Measurements from ENCODE around the gene ZBTB46. TPM values are rescaled to one million over a fixed set of nuclear protein-coding genes. Genes with fewer than 3 reads are reported as not detected.

The ZBTB46 gene
- total RNA-seq, 1 donor from 2014 or later = 67.4 TPM

DNA sequence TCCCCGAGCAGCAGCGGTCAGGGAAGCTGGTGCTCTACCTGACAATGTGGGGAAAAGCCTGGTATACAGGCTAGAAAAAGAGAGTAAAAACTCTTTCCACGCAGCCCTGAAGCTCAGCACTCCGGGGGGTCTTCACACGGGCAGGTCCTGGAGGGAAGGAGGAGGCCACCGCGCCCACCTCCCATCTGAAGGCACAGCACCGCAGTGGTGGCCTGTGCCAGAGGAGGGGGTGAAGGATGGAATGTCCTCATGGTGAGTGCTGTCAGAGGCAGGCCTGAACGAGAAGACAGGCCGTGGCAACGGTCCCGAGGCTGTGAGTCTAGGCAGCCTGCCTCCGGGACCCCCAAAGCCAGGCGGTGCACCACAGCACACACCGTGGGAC lies 85.6 kb downstream of the ZBTB46 start:
- no peak for DNase-seq

DNA sequence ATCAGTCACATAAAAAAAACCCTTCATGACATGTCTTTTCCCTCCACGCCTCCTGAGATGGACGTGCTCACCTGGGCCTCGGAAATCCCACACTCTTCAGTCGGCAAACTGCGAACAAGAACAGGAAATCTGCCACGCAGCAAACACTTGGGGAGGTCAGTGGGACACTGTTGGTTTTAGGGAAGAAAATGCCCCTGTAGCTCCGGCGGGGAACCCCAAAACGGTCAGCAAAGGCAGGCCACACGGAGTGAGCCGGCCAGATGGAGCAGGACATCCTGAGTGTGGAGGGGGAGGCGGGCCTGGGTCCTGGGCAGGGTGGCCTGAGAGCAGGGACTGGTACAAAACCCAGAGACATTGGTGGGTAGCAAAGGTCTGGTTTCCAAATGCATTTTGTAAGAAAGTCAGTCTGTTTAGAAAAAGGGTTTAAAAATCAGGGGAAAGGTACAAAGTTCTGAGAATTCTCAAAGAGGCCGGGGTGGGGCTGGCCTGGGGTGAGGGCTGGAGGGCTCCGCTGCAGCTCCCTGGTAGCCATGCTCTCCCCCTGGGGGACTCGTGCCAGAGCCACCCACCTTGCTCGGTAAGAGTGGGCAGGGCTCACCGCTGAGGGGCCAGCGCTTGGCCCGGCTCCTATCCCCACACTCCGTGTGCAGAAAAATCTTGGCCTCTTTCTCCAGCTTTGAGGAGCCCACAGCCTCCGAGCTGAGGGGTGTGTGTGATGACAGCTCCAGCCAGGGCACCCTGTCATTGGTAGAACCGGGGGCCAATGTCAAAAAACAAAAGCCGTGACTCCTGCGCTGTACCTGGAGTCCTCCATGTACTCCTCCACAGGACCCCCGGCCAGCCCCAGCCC lies 86.3 kb downstream of the ZBTB46 start:
- DNase-seq = no peak

DNA sequence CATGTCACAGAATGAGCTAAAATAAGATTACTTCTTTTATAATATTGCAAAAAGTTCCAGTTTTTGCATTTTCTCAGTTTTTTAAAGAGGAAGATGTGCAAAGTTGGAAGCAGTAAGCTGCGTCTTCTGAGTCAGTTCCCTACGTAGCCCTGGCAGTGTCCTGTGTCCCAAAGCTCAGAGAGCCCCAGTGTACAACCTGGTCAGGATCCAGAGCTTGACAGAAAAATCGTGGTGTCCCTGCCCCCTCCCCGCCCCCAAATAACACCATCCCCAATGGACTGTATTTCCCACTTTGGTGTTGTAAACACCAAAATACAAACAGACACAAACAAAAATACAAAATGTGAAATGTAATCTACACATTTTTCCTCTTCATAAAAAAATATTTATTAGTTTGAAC lies 86.9 kb downstream of the ZBTB46 start:
- no peak for DNase-seq

DNA sequence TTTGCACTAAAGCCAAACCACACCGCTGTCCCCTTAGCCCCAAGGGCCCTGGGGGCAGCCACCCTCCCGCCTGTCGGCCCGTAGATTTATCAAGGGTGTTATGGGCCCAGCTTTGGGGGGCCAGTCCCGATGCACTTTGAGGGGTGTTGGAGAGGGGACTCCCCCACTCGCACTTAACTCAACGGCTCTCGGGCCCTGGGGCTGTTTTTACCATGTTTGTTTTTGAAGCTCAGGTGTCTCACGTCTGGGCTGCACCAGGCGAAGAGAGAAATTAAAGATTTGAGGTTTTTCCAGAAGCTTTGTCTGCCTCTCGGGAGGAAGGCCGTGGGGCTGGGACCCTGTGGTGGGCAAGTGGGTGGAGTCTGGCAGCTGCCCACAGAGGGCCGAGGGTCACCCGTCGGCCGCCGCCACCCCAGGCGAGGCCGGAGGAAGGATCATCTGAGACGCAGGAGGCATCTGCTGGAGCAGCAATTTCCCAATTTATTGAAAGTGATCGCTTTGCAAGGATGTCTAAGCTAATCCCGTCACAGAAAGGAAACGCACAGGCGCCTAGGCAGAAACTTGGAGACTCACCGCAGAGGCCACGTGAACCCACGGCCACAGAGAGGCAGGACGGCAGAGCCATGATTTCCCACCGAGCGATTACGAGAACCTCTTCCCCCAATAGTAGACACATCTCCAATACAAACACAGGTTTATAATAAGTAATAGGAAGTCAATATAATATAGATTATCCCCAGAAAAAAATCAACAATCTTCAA lies 87.7 kb downstream of the ZBTB46 start:
- no peak for DNase-seq

DNA sequence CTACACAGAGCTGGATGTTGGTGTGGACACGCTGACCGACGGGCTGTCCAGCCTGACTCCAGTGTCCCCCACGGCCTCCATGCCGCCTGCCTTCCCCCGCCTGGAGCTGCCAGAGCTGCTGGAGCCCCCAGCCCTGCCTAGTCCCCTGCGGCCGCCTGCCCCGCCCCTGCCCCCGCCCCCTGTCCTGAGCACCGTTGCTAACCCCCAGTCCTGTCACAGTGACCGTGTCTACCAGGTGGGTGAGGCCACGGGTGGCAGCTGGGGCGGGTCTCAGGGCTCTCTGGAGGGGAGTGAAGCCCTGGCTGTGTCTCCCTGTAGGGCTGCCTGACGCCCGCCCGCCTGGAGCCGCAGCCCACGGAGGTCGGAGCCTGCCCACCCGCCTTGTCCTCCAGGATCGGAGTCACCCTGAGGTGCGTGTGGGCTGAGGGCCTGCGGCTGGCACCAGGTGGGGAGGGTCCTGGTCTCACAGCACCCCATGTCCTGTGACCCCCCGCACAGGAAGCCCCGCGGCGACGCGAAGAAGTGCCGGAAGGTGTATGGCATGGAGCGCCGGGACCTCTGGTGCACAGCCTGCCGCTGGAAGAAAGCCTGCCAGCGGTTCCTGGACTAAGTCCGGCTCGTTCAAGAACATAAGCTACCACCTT lies 88.6 kb downstream of the ZBTB46 start:
- no peak for DNase-seq

DNA sequence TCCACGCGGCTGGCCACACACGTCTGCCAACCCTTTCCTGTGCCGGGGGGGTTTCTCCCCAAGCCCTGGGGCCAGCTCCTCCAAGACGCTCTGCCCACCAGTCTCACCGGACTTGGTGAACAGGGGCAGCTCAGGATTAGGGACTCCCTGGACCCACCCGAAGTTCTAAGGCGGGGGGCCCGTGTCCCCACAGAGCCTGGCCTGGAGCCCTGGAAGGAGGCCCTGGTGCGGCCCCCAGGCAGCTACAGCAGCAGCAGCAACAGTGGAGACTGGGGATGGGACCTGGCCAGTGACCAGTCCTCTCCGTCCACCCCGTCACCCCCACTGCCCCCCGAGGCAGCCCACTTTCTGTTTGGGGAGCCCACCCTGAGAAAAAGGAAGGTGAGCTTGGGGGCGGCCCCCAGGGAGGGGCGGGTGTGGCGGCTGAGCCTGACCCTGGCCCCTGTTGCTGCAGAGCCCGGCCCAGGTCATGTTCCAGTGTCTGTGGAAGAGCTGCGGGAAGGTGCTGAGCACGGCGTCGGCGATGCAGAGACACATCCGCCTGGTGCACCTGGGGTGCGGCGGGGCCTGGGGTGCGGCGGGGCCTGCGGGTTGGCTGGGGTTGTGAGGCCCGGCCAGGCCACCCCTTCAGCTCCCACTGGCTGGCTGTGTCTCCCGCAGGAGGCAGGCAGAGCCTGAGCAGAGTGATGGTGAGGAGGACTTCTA lies 89.2 kb downstream of the ZBTB46 start:
- DNase-seq = no peak

DNA sequence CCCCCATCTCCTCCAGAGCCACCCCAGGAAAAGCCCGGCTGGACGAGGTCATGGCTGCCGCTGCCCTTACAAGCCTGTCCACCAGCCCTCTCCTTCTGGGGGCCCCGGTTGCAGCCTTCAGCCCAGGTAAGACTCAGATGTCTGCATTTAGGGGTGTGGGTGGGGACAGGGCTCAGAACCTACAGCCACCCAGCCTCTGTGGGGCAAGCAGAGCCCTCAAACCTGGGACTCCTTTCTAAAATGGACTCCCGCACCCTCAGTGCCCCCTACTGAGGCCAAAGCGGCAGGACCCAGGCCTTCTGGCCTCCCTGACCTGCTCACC lies 89.7 kb downstream of the ZBTB46 start:
- DNase-seq = no peak

DNA sequence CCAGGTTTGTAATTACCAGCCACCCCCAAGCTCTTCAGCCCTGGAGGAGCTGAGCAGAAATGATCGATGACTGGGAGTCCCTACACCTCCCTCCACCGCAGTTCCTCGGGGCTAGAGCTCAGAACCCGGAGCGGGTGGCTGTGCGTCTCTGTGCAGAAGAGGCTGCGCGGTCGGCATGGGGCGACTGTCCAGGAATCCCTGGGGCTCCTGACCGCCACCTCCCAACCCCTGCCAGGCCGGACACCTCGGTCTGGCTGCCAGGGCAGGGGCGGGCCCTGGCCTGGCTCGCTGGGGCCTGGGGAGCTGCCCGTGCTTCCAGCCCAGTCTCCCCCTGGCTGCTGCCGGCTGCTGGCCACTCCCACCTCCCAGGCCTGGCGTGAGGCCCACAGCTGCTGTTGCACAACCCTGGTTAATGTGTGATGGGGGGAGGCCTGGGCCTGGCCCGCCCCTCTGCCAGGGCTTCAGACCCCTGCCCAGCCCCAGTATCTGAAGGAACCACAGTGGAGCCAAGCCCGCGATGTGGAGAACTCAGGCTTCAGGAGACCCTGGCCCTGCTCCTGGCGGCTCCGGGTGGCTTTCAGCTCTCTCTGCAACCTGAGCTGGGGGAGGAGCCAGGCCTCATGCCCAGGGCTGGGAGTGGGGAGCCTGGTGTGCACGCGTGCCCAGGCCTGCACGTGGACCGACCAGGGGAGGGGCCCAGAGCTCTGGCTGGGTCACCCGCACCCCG lies 90.3 kb downstream of the ZBTB46 start:
- DNase-seq = peak; percentile 86

DNA sequence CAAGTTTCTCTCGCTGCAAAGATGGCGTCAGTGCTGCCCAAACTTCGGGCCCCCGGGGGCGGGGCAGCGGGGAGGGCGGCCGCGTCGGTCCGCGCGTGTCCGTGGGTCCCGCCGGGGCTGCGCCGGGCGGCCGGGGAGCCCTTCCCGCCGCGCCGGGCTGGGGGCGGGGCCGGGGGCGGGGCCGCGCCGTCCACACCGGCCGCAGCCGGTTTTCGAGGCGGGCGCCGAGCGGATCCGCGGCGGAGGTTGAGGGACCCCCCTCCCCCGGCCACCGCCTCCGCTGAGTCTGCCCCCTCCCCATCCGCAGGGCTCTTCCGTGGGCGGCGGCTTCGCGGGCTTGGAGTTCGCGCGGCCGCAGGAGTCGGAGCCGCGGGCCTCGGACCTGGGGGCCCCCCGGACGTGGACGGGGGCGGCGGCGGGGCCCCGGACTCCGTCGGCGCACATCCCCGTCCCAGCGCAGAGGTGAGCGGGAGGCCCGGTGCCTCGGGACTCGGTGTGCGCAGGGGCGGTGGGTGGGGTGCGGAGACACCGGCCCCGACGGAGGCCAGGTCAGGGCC lies 90.9 kb downstream of the ZBTB46 start:
- peak; percentile 30 for DNase-seq

DNA sequence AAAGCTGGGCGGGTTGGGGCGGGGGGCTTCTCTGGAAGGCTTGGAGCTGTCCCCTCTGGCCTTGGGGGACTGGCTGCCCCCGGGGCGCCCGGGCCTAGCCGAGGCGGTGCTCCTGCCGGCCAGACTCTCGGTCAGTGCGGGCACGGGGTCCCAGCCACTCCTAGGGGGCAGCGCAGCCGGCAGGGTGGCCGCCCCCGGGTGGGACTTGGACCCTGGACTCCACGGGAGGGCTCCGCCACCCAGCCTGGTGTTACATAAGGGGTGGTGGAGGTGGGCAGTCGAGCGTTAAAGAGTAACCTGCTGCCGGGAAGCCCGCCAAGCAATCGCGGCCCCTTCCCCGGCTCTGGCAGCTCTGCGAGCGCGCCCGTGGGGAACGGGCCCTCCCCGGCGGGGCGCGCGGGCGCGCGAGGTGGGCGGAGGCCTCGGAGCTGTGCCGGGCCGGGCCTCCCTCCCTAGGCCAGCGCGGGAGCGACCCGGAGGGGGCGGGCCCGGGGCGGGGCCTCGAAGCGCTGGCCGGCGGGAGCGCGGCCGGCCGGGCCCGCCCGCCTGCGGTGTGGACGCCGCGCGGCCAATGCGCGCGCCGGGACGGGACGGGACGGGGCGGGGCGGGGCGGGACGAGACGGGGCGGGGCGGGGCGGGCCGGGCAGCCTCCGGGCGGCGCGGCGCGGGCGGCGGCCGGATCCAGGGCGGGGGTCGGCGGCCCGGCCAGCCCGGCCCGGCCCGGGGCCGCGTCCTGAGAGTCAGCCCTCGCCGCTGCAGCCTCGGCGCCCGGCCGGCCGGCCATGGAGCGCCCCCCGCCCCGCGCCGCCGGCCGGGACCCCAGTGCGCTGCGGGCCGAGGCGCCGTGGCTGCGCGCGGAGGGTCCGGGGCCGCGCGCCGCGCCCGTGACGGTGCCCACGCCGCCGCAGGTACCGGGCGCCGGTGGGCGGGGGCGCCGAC lies 91.7 kb downstream of the ZBTB46 start, which contains the start of gene SLC2A4RG:
Gene SLC2A4RG (plus strand): TSS at position 647 of the 940 bp plus-strand sequence. CDS start 137 bp downstream, at position 784.
- DNase-seq = peak; percentile 75

DNA sequence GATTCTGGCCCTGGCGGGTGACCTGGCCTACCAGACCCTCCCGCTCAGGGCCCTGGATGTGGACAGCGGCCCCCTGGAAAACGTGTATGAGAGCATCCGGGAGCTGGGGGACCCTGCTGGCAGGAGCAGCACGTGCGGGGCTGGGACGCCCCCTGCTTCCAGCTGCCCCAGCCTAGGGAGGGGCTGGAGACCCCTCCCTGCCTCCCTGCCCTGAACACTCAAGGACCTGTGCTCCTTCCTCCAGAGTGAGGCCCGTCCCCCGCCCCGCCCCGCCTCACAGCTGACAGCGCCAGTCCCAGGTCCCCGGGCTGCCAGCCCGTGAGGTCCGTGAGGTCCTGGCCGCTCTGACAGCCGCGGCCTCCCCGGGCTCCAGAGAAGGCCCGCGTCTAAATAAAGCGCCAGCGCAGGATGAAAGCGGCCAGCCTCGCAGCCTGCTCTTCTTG lies 92.4 kb downstream of the ZBTB46 start:
- peak; percentile 43 for DNase-seq

DNA sequence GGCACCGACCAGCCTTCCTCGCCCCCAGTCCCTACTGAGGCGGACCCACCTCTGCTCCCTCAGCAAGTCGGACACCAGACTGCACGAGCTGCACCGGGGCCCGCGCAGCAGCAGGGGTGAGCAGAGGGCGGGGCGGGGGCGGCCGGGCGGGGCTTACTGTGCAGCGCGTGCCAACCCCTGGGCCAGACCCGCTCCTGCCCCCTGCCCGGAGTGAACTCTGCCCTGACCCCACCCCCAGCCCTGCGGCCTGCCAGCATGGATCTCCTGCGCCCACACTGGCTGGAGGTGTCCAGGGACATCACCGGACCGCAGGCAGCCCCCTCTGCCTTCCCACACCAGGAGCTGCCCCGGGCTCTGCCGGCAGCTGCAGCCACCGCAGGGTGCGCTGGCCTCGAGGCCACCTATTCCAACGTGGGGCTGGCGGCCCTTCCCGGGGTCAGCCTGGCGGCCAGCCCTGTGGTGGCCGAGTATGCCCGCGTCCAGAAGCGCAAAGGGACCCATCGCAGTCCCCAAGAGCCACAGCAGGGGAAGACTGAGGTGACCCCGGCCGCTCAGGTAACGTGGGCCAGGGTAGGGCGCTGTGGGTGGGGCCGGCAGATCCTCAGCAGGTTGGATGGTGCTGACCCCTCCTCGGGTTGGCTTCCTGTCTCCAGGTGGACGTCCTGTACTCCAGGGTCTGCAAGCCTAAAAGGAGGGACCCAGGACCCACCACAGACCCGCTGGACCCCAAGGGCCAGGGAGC lies 92.9 kb downstream of the ZBTB46 start:
- no peak for DNase-seq

DNA sequence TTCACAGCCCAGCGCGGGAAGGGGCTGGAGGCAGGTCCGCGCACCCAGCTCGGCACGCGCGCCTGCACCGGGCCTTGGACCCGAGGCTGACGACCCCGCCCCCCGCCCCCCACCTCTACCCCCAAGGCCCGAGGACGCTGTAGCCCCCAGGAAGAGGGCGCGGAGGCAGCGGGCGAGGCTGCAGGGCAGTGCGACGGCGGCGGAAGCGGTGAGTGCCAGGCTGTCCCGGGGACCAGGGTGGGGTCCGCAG lies 93.4 kb downstream of the ZBTB46 start:
- no peak for DNase-seq

DNA sequence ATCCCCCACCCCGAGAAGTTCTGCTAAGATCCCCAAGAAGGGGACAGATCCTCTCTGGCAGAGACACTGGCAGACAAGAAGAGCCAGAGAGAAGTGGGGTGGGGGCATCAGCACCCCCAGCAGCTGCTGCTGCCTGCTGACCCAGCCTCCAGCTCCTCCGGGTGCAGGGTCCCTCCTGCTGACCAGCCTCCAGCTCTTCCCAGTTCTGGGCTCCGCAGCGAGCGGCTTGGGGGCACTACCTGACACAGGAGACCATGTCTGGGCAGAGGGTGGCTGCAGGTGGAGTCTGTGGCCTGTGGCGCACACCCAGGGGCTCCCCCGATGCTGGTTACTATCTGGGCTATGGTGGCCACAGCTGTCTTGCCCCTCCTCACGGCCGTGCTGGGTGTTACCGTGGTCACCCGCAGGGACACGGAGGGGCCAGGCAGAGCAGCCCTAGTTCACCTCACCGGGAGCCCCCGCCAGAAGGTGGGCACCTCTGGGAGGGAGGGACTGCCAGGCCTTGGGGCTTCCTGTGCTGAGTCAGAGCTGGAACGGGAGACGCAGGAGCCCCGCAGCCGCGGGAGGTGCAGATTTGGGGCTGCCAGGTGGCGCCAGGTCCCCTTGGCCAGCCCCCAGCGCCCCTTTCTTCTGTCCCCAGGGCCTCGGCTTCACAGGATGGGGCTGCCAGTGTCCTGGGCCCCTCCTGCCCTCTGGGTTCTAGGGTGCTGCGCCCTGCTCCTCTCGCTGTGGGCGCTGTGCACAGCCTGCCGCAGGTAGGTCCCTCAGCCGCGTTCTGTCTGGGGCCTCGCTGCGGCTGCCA lies 94.0 kb downstream of the ZBTB46 start:
- no peak for DNase-seq

DNA sequence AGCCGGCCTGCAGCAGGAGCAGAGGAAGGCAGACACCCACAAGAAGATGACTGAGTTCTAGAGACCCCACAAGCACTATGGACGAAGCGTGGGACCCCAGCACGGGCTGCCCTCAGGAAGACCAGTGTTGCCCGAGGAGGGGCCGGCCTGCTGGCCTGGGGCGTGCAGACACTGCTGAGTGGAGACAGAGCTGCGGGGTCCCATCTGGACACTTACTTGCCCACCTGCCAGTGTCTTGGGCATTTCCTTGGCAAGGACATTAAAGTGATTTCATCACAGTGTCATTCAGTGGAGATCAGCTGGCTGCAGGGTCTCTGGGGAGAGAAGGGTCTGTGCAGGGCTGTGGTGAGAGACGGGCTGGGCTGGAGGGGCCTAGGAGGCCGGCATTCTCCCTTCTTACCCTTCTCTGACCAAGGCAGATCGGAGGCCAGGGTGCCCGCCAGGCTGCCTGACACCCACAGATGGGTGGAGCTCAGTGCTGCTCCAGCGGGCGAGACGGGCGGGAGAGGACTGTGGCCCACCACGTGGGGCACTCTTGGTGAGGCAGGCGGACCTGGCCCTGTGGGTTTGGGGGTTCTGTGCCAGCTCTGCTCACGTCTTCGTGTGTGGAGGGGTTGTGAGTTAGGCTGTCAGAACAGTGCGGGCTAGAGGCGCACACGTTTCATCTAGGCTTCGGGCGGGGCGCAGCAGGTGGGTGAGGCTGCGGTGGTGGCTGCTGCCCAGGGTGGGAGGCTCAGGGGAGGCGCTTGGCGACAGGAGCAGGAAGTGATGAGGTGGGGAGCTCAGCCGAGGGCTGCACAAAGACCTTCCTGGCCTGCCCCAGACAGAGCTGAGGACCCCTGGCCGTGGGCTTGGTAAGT lies 95.0 kb downstream of the ZBTB46 start, which contains the start of gene LIME1:
Gene LIME1 (plus strand): TSS at position 806 of the 860 bp plus-strand sequence. CDS start 886 bp downstream, outside the sequence.
- DNase-seq = no peak

DNA sequence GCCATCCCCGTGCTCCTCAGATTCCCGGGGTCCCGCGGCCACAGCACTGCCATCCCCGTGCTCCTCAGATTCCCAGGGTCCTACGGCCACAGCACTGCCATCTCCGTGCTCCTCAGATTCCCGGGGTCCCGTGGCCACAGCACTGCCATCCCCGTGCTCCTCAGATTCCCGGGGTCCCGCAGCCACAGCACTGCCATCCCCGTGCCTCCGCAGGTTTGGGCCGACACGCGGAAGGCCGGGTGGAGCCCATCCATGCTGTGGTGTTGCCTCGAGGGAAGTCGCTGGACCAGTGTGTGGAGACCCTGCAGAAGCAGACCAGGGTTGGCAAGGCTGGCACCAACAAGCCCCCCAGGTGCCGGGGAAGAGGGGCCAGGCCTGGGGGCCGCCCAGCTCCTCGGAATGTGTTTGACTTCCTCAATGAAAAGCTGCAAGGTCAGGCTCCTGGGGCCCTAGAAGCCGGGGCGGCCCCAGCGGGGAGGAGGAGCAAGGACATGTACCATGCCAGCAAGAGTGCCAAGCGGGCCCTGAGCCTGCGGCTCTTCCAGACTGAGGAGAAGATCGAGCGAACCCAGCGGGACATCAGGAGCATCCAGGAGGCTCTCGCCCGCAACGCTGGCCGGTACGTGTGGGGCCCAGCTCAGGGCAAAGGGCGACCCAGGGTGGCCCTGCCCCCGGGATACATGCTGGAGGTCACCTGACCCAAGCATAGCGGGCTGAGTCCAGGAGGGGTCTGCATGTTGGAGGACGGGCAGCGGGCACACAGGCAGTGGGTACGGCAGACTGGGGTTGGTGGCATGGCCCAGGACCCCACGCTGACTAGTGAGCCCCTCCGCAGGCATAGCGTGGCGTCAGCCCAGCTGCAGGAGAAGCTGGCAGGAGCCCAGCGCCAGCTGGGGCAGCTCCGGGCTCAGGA lies 95.9 kb downstream of the ZBTB46 start:
- no peak for DNase-seq
